ENCODE measurements around the gene CKS1B.
"Not testable (repeated sequence)": the region's sequence is repeated elsewhere in the genome, so short reads cannot be mapped to it uniquely, and the experiment has no call there.

The CKS1B gene

DNA sequence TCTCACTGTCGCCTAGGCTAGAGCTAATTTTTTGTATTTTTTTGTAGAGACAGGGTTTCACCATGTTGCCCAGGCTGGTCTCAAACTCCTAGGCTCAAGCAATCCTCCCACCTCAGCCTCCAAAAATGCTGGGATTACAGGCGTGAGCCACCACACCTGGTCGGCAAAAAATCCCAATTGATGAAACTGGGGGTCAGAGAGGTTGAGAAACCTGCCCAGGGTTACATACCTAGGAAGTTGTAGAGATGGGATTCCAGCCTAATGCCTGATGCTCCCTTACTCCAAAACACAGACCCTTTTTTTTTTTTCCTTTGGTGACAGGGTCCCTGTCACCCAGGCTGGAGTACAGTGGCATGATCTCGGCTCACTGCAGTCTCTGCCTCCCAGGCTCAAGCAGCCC is 12.3 kb downstream of the CKS1B start:
- not testable (repeated sequence) for H3K9me3 ChIP-seq (ENCODE audit: control insufficient read depth in 2 of 2, low read length in 2 of 2); H3K4me3 ChIP-seq (ENCODE audit: low read length in 2 of 2); H3K9ac ChIP-seq (ENCODE audit: low read depth in 1 of 2, low read length in 2 of 2); H3K27me3 ChIP-seq (ENCODE audit: control insufficient read depth in 2 of 2, insufficient read depth in 2 of 2, low read length in 2 of 2); H3K27ac ChIP-seq (ENCODE audit: low read depth in 2 of 2, low read length in 2 of 2)
- Histone ChIP-seq H3K4me1 (ENCODE audit: control insufficient read depth in 2 of 2, insufficient read depth in 2 of 2, low read length in 2 of 2) (peaks cover 18 to 20% of the 10 kb centered on the region in 2 donors), H3K36me3 (ENCODE audit: control insufficient read depth in 2 of 2, insufficient read depth in 2 of 2, low read length in 2 of 2) (peaks cover 9 to 33% of the 10 kb centered on the region in 2 donors)

DNA sequence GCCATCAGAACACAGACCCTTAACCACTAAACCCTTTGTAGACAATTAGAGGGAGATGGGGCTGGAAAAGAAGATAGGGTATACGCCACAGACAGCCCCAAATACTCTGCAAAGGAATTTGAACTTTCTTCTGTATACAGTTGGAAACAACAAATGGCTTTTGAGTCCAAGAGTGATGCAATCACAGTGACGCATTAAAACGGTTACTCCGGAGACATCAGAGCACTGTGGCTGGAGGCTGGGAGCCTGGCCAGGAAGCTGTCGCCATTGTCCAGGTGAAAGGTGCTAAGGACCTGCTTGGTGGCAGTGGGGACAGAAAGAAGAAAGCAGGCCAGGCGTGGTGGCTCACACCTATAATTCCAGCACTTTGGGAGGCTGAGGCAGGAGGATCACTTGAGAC is 12.8 kb downstream of the CKS1B start:
- H3K9ac ChIP-seq (ENCODE audit: low read depth in 1 of 2, low read length in 2 of 2) = no peak overlapping the region
- no peak overlapping the region for H3K4me3 ChIP-seq (ENCODE audit: low read length in 2 of 2)
- H3K9me3 ChIP-seq (ENCODE audit: control insufficient read depth in 2 of 2, low read length in 2 of 2) = no peaks in the 10 kb centered on the region
- H3K4me1 ChIP-seq (ENCODE audit: control insufficient read depth in 2 of 2, insufficient read depth in 2 of 2, low read length in 2 of 2) = peaks cover 16 to 19% of the 10 kb centered on the region in 2 donors
- no peaks in the 10 kb centered on the region for H3K27me3 ChIP-seq (ENCODE audit: control insufficient read depth in 2 of 2, insufficient read depth in 2 of 2, low read length in 2 of 2)
- H3K27ac ChIP-seq (ENCODE audit: low read depth in 2 of 2, low read length in 2 of 2) = no peak overlapping the region
- H3K36me3 ChIP-seq (ENCODE audit: control insufficient read depth in 2 of 2, insufficient read depth in 2 of 2, low read length in 2 of 2) = peaks cover 9 to 33% of the 10 kb centered on the region in 2 donors

DNA sequence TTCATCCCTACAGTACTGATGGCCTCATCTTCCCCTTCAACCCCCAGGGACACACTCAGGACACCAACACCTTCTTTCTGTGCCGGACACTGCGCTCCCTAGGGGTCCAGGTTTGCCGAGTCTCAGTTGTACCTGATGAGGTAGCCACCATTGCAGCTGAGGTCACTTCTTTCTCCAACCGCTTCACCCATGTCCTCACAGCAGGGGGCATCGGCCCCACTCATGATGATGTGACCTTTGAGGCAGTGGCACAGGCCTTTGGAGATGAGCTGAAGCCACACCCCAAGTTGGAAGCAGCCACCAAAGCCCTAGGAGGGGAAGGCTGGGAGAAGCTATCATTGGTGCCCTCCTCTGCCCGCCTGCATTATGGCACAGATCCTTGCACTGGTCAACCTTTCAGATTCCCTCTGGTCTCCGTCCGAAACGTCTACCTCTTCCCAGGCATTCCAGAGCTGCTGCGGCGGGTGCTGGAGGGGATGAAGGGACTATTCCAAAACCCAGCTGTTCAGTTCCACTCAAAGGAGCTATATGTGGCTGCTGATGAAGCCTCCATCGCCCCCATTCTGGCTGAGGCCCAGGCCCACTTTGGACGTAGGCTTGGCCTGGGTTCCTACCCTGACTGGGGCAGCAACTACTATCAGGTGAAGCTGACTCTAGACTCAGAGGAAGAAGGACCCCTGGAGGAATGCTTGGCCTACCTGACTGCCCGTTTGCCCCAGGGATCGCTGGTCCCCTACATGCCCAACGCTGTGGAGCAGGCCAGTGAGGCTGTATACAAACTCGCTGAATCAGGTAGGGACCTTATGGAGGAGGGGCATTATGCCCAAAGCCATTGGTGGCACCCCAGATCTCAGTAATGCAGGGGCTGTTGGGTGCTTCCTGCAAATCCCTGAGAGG is 13.8 kb downstream of the CKS1B start:
- no peak overlapping the region for H3K4me3 ChIP-seq (ENCODE audit: low read length in 2 of 2)
- no peaks in the 10 kb centered on the region for H3K27me3 ChIP-seq (ENCODE audit: control insufficient read depth in 2 of 2, insufficient read depth in 2 of 2, low read length in 2 of 2)
- H3K27ac ChIP-seq (ENCODE audit: low read depth in 2 of 2, low read length in 2 of 2) = no peak overlapping the region
- peaks cover 9 to 35% of the 10 kb centered on the region in 2 donors for H3K36me3 ChIP-seq (ENCODE audit: control insufficient read depth in 2 of 2, insufficient read depth in 2 of 2, low read length in 2 of 2)
- no peak overlapping the region for H3K9ac ChIP-seq (ENCODE audit: low read depth in 1 of 2, low read length in 2 of 2)
- H3K4me1 ChIP-seq (ENCODE audit: control insufficient read depth in 2 of 2, insufficient read depth in 2 of 2, low read length in 2 of 2) = peaks cover 11 to 16% of the 10 kb centered on the region in 2 donors
- no peaks in the 10 kb centered on the region for H3K9me3 ChIP-seq (ENCODE audit: control insufficient read depth in 2 of 2, low read length in 2 of 2)

DNA sequence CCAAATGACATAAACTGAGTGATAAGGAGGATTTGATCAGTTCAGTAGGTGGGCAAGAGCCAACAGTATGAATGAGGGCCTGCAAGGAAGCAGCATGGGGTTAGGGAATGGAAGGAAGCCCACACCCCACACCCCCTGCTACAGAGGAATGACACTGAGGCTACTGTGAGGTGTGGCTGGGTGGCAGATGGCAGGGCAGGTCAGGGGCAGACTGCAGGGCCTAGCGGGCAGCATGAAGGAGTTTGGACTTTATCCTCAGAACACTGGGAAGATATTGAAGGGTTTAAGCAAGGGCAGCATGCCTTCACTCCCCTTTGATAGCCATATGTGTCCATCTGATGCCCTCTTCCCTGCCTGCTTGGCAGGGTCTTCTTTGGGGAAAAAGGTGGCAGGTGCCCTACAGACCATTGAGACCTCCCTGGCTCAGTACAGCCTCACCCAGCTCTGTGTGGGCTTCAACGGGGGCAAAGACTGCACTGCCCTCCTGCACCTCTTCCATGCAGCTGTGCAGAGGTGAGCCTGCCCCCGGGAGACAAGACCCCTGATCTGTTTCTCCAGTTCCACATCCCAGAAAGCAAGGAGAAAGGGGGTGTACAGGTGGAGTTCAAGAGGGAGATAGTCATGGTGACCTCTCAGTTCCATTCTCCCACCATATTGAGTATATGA is 14.8 kb downstream of the CKS1B start:
- peaks cover 3 to 8% of the 10 kb centered on the region in 2 donors for H3K4me1 ChIP-seq (ENCODE audit: control insufficient read depth in 2 of 2, insufficient read depth in 2 of 2, low read length in 2 of 2)
- no peak overlapping the region for H3K4me3 ChIP-seq (ENCODE audit: low read length in 2 of 2)
- no peak overlapping the region for H3K9ac ChIP-seq (ENCODE audit: low read depth in 1 of 2, low read length in 2 of 2)
- H3K9me3 ChIP-seq (ENCODE audit: control insufficient read depth in 2 of 2, low read length in 2 of 2) = no peaks in the 10 kb centered on the region
- H3K27me3 ChIP-seq (ENCODE audit: control insufficient read depth in 2 of 2, insufficient read depth in 2 of 2, low read length in 2 of 2) = no peaks in the 10 kb centered on the region
- H3K27ac ChIP-seq (ENCODE audit: low read depth in 2 of 2, low read length in 2 of 2) = no peak overlapping the region
- H3K36me3 ChIP-seq (ENCODE audit: control insufficient read depth in 2 of 2, insufficient read depth in 2 of 2, low read length in 2 of 2) = peaks cover 9 to 35% of the 10 kb centered on the region in 2 donors

DNA sequence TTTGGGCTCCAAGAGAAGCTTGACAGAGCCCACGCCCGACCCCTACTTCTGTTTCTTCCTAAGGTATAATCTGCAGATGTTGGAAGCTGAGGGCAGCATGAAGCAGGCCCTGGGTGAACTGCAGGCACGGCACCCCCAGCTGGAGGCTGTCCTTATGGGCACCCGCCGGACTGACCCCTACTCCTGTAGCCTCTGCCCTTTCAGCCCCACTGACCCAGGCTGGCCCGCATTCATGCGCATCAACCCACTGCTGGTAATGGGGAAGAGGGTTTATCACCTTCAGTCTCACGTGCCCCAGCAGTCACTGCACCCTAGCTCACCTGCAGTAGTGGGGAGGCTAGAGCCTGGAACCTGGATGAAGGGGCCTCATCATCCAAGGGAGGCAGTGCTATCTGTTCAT is 15.8 kb downstream of the CKS1B start:
- no peak overlapping the region for H3K9ac ChIP-seq (ENCODE audit: low read depth in 1 of 2, low read length in 2 of 2)
- no peaks in the 10 kb centered on the region for H3K27me3 ChIP-seq (ENCODE audit: control insufficient read depth in 2 of 2, insufficient read depth in 2 of 2, low read length in 2 of 2)
- peaks cover 3 to 5% of the 10 kb centered on the region in 2 donors for H3K4me1 ChIP-seq (ENCODE audit: control insufficient read depth in 2 of 2, insufficient read depth in 2 of 2, low read length in 2 of 2)
- H3K36me3 ChIP-seq (ENCODE audit: control insufficient read depth in 2 of 2, insufficient read depth in 2 of 2, low read length in 2 of 2) = peaks cover 9 to 35% of the 10 kb centered on the region in 2 donors
- H3K27ac ChIP-seq (ENCODE audit: low read depth in 2 of 2, low read length in 2 of 2) = no peak overlapping the region
- H3K4me3 ChIP-seq (ENCODE audit: low read length in 2 of 2) = no peak overlapping the region
- H3K9me3 ChIP-seq (ENCODE audit: control insufficient read depth in 2 of 2, low read length in 2 of 2) = no peaks in the 10 kb centered on the region

DNA sequence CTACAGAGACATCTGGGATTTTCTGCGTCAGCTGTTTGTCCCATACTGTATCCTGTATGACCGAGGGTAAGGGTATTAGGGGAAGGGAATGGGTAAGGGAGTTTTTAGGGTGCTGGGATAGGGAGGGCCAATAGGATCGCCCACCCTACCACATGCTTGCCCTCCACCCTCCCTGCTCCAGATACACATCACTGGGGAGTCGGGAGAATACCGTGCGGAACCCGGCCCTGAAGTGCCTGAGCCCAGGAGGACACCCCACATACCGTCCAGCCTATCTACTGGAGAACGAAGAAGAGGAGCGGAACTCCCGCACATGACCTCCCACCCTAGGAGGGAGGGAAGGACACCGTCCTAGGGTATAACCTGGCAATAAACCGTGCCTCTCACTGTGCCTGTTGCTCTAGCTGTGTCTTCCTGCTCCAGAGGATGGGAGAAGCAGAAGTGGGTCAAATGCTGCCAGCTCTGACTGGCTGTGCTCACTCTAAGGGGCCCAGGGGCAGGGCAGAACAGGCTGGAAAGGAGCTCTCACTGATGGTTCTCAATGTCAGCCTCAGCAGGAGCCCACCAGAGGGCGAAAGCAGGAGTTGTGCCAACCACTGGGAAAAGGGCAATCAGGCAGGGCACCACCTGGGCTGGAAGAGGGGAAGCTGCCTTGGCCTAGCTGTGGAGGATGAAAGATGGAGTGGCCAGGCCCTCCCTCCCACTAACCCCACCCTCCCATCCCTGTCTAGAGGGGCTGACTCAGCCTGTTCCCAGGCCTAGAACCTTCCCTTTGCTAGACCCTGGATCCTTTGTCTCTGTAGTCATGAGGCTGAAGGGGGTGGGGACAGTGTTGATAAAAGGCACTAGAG is 18.5 kb downstream of the CKS1B start:
- Histone ChIP-seq H3K4me1 (ENCODE audit: control insufficient read depth in 2 of 2, insufficient read depth in 2 of 2, low read length in 2 of 2) (peaks cover 5 to 9% of the 10 kb centered on the region in 2 donors), H3K27me3 (ENCODE audit: control insufficient read depth in 2 of 2, insufficient read depth in 2 of 2, low read length in 2 of 2) (no peaks in the 10 kb centered on the region), H3K9me3 (ENCODE audit: control insufficient read depth in 2 of 2, low read length in 2 of 2) (no peaks in the 10 kb centered on the region), H3K36me3 (ENCODE audit: control insufficient read depth in 2 of 2, insufficient read depth in 2 of 2, low read length in 2 of 2) (peaks cover 9 to 28% of the 10 kb centered on the region in 2 donors), H3K4me3 (ENCODE audit: low read length in 2 of 2) (no peak overlapping the region), H3K9ac (ENCODE audit: low read depth in 1 of 2, low read length in 2 of 2) (no peak overlapping the region), H3K27ac (ENCODE audit: low read depth in 2 of 2, low read length in 2 of 2) (no peak overlapping the region)

DNA sequence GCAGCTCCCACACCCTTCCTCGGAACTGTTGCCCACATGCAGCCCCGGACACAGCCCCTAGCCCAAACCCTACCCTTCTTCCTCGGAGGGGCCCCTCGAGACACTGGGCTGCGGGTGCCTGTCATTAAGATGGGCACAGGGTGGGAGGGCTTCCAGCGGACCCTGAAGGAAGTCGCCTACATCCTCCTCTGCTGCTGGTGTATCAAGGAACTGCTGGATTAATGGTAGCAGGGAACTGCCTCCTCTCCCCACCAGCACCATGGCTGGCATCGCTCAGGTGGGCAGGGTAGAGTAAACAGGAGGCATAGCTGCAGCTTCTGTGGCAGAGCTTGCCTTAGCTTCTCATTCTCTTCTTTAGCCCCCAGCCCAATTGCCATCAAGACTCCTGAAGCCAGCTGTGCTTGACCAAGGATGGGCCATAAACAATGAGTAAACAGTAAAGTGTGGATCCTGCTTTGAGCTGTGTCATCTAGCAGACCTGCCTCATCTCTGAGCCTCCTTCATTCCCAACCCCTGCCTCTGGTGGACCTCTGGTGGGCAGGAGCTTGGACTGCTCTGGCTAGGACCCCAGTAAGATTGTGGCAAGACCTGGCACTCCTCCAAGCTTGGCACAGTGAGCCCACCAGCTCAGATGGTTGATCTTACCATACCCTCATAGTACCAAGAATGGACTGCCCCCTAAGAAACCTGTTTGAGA is 19.2 kb downstream of the CKS1B start, which contains the start of gene LENEP:
LENEP (plus strand) TSS at position 15 of the 697 bp plus-strand sequence; CDS start at position 37, 22 bp downstream.
- H3K36me3 ChIP-seq (ENCODE audit: control insufficient read depth in 2 of 2, insufficient read depth in 2 of 2, low read length in 2 of 2) = peaks cover 4 to 20% of the 10 kb centered on the region in 2 donors
- H3K27ac ChIP-seq (ENCODE audit: low read depth in 2 of 2, low read length in 2 of 2) = no peak within 1 kb of the TSS
- no peaks in the 10 kb centered on the region for H3K9me3 ChIP-seq (ENCODE audit: control insufficient read depth in 2 of 2, low read length in 2 of 2)
- no peaks in the 10 kb centered on the region for H3K27me3 ChIP-seq (ENCODE audit: control insufficient read depth in 2 of 2, insufficient read depth in 2 of 2, low read length in 2 of 2)
- H3K9ac ChIP-seq (ENCODE audit: low read depth in 1 of 2, low read length in 2 of 2) = no peak within 1 kb of the TSS
- peaks cover 5 to 9% of the 10 kb centered on the region in 2 donors for H3K4me1 ChIP-seq (ENCODE audit: control insufficient read depth in 2 of 2, insufficient read depth in 2 of 2, low read length in 2 of 2)
- no peak within 1 kb of the TSS for H3K4me3 ChIP-seq (ENCODE audit: low read length in 2 of 2)

DNA sequence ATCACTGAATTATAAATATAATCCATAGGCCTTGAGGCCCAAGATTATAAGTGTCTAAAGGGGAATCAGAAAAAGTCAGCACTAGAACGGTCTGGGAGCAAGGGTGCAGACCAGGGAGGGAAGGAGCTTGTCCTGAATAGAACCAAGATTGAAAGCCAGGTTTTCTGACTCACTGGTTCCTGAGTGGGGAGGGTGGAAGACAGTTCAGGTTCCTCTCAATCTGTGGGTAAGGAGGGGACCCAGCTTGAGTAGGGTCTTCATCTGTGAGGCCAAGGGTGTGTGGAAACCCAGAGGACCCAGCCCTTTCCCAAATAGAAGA is 19.7 kb downstream of the CKS1B start:
- no peaks in the 10 kb centered on the region for H3K9me3 ChIP-seq (ENCODE audit: control insufficient read depth in 2 of 2, low read length in 2 of 2)
- H3K4me3 ChIP-seq (ENCODE audit: low read length in 2 of 2) = no peak overlapping the region
- peaks cover 4 to 15% of the 10 kb centered on the region in 2 donors for H3K36me3 ChIP-seq (ENCODE audit: control insufficient read depth in 2 of 2, insufficient read depth in 2 of 2, low read length in 2 of 2)
- peaks cover 4 to 13% of the 10 kb centered on the region in 2 donors for H3K4me1 ChIP-seq (ENCODE audit: control insufficient read depth in 2 of 2, insufficient read depth in 2 of 2, low read length in 2 of 2)
- H3K27ac ChIP-seq (ENCODE audit: low read depth in 2 of 2, low read length in 2 of 2) = no peak overlapping the region
- H3K27me3 ChIP-seq (ENCODE audit: control insufficient read depth in 2 of 2, insufficient read depth in 2 of 2, low read length in 2 of 2) = no peaks in the 10 kb centered on the region
- H3K9ac ChIP-seq (ENCODE audit: low read depth in 1 of 2, low read length in 2 of 2) = no peak overlapping the region

DNA sequence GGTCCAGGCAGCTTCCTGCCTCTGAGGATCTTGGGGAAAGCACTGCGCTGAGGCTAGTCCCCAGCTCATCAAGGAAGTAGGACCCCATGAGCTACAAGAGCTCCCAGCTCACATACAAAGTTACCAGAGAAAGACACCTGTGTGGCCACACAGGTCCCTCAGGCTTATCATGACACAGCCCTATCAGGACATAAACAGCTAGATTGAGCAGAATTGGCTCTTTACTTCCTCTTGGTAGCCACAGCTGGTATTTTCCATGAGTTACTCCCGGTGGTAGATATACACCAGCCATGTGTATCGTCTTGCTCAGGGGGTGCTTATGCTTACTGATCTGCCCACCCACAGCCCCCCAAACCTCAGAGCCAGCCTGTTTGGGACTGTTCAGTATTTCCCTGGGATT is 20.1 kb downstream of the CKS1B start:
- H3K36me3 ChIP-seq (ENCODE audit: control insufficient read depth in 2 of 2, insufficient read depth in 2 of 2, low read length in 2 of 2) = peaks cover 4 to 11% of the 10 kb centered on the region in 2 donors
- no peaks in the 10 kb centered on the region for H3K9me3 ChIP-seq (ENCODE audit: control insufficient read depth in 2 of 2, low read length in 2 of 2)
- no peaks in the 10 kb centered on the region for H3K27me3 ChIP-seq (ENCODE audit: control insufficient read depth in 2 of 2, insufficient read depth in 2 of 2, low read length in 2 of 2)
- H3K27ac ChIP-seq (ENCODE audit: low read depth in 2 of 2, low read length in 2 of 2) = no peak overlapping the region
- H3K4me3 ChIP-seq (ENCODE audit: low read length in 2 of 2) = no peak overlapping the region
- H3K9ac ChIP-seq (ENCODE audit: low read depth in 1 of 2, low read length in 2 of 2) = no peak overlapping the region
- peaks cover 2 to 12% of the 10 kb centered on the region in 2 donors for H3K4me1 ChIP-seq (ENCODE audit: control insufficient read depth in 2 of 2, insufficient read depth in 2 of 2, low read length in 2 of 2)

Measured in mucosa of rectum (tissue), 2 donors.